Panc1 (cell line): ENCODE measurements around the gene FAM50A. TPM values are rescaled to one million over a fixed set of nuclear protein-coding genes. Genes with fewer than 3 reads are reported as not detected.

Experiments
- ATAC-seq: fragments of 200-7000 bp; cut with Tn5 transposase; 2 replicates; pipeline ENCODE4 v1.9.1; 2020; ENCODE audit warnings: mild to moderate bottlenecking, moderate library complexity
- BruUV-seq: library from RNA; stranded (reverse); fragments of 400-500 nt; replicated peaks from 2 replicates; lab custom pipeline; 2021; lab: Mats Ljungman, UMichigan
- CTCF ChIA-PET: fragments of 300-600 bp; sonication (Branson Sonifier 250); formaldehyde crosslinking; loops from one replicate; lab custom pipeline; 2022; ENCODE audit warnings: antibody characterized with exemption; lab: Charles Lee
- POLR2A ChIA-PET: fragments of 300-600 bp; sonication (Branson Sonifier 250); formaldehyde crosslinking; loops from one replicate; lab custom pipeline; 2022; ENCODE audit warnings: antibody characterized with exemption; lab: Charles Lee
- DNase-seq: peaks from one replicate; pipeline ENCODE4 v3.0.0-alpha.2; 2010; ENCODE audit warnings: low read depth, low spot score
- H3K27ac ChIP-seq: 2 replicates; pipeline ENCODE4 v1.5.1; 2011; ENCODE audit warnings: mild to moderate bottlenecking, low read length, inconsistent platforms
- H3K27me3 ChIP-seq: fragments of 200-500 bp; sonication (Bioruptor generic); 2 replicates; pipeline ENCODE4 v1.6.0; 2014; ENCODE audit warnings: low read length, inconsistent platforms; ENCODE audit not compliant: control insufficient read depth, insufficient read depth
- H3K36me3 ChIP-seq: fragments of 200-500 bp; sonication (Bioruptor generic); 2 replicates; pipeline ENCODE4 v1.5.1; 2014; ENCODE audit warnings: inconsistent platforms, mild to moderate bottlenecking, low read length, moderate library complexity; ENCODE audit not compliant: control insufficient read depth, insufficient read depth
- H3K4me1 ChIP-seq: 2 replicates; pipeline ENCODE4 v1.5.1; 2011; ENCODE audit warnings: inconsistent platforms, mild to moderate bottlenecking, low read length, moderate library complexity; ENCODE audit not compliant: control insufficient read depth, insufficient read depth
- H3K4me3 ChIP-seq, 2 experiments: 2 replicates each; pipeline ENCODE4 v1.5.1; 2011 to 2012; ENCODE audit warnings: low read depth in 2 of 2, low read length in 2 of 2, mild to moderate bottlenecking in 2 of 2, inconsistent platforms in 1 of 2, moderate library complexity in 1 of 2
- H3K9me3 ChIP-seq: fragments of 200-500 bp; sonication (Bioruptor generic); 2 replicates; pipeline ENCODE4 v1.5.1; 2014; ENCODE audit warnings: low read depth, mild to moderate bottlenecking, inconsistent platforms, low read length, moderate library complexity; ENCODE audit not compliant: control insufficient read depth, insufficient read depth
- POLR2AphosphoS5 ChIP-seq: IDR thresholded peaks from 2 replicates; pipeline ENCODE4 v1.6.1; 2012; ENCODE audit warnings: mild to moderate bottlenecking, low read depth, low read length, moderate library complexity
- SIN3A ChIP-seq: IDR thresholded peaks from 2 replicates; pipeline ENCODE4 v1.6.1; 2012; ENCODE audit warnings: low read depth, mild to moderate bottlenecking, low read length, moderate library complexity, borderline replicate concordance; ENCODE audit not compliant: insufficient read depth
- TCF7L2 ChIP-seq: IDR thresholded peaks from 2 replicates; pipeline ENCODE4 v1.6.1; 2011; ENCODE audit warnings: mild to moderate bottlenecking, low read depth, low read length, inconsistent platforms
- in situ Hi-C: cut with HindIII; loops from 2 replicates; pipeline ENCODE4 v1.10.0; 2016; ENCODE audit warnings: low sequenced_read_pairs, low pct_unique_long_range_greater_than_20kb
- intact Hi-C: fragments of 100-400 bp; cut with micrococcal nuclease; formaldehyde crosslinking; loops from one replicate; pipeline ENCODE4 v1.10.0; 2022; ENCODE audit not compliant: unreplicated experiment
- total RNA-seq: library from RNA; stranded (reverse); gene quantifications from one replicate; pipeline ENCODE4 v1.2.1, GENCODE V29; 2021; ENCODE audit not compliant: unreplicated experiment
- TF ChIP-seq, protein P1 (sequence below), 2 experiments: IDR thresholded peaks; 2 replicates each; pipeline ENCODE4 v1.6.1; 2011 to 2012; ENCODE audit warnings: low read depth in 2 of 2, control low read depth in 1 of 2, low read length in 1 of 2, mild to moderate bottlenecking in 1 of 2, moderate library complexity in 1 of 2; ENCODE audit not compliant: insufficient read depth in 1 of 2
- TF ChIP-seq, protein P2 (sequence below): fragments of 450-650 bp; IDR thresholded peaks from 2 replicates; pipeline ENCODE4 v1.5.1; 2017; ENCODE audit warnings: mild to moderate bottlenecking

FAM50A gene
- total RNA-seq, 1 experiment from 2014 or later = 225 TPM

DNA sequence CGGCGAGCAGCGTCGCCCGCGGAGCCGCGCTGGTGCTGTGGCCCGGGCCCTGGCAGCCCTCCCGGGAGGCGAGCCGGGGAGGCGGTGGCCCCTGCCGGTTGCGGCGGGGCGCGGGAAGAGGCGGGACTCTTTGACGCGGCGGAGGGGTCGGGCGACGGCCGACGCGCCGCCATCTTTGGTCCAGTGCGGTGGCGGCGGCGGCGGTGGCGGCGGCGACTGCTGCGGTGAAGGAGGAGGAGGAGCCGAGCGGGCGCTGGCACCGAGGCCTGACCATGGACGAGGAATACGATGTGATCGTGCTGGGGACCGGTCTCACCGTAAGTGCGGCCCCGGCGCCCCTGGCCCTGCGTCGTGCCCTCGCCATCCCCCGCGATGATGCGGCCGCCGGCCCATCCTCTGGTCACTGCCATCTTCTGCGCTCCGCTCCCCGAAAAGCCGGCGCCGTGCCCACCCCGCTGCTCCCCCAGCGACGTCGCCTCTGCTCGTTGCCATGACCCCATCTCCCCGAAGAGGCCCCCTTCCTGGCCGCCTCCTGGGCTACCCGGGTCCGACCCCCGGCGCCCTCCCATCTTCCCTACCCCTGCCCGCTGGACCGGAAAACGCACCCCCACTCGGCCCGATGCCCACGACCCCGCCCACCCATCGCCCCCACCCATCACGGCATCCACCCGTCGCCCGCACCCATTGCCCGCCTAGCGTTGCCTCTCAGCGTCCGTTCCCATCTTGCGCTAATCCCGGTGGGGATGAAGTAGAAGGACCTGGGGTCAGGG, 6.8 kb upstream of the FAM50A start, which contains the start of gene GDI1:
Gene GDI1, plus strand, starts transcription at position 172 of the 770 bp plus-strand sequence. Its CDS starts 101 bp downstream, at position 273.
- H3K9me3 ChIP-seq = no peaks in the 10 kb centered on the region
- DNase-seq = no peak
- no peaks in the 10 kb centered on the region; the same call in 1 of the 2 replicates for H3K36me3 ChIP-seq
- BruUV-seq = no TSS peak
- H3K4me1 ChIP-seq = peaks cover 12% of the 10 kb centered on the region
- ATAC-seq = peak; percentile 75
- H3K27me3 ChIP-seq = no peaks in the 10 kb centered on the region
- peak within 1 kb of the TSS; percentile 87 to 90 for H3K4me3 ChIP-seq
- peak within 1 kb of the TSS; percentile 93 for H3K27ac ChIP-seq
- peak; percentile 68; the same call in 1 of the 2 replicates for TF ChIP-seq SIN3A
- TF ChIP-seq, protein P1, sequence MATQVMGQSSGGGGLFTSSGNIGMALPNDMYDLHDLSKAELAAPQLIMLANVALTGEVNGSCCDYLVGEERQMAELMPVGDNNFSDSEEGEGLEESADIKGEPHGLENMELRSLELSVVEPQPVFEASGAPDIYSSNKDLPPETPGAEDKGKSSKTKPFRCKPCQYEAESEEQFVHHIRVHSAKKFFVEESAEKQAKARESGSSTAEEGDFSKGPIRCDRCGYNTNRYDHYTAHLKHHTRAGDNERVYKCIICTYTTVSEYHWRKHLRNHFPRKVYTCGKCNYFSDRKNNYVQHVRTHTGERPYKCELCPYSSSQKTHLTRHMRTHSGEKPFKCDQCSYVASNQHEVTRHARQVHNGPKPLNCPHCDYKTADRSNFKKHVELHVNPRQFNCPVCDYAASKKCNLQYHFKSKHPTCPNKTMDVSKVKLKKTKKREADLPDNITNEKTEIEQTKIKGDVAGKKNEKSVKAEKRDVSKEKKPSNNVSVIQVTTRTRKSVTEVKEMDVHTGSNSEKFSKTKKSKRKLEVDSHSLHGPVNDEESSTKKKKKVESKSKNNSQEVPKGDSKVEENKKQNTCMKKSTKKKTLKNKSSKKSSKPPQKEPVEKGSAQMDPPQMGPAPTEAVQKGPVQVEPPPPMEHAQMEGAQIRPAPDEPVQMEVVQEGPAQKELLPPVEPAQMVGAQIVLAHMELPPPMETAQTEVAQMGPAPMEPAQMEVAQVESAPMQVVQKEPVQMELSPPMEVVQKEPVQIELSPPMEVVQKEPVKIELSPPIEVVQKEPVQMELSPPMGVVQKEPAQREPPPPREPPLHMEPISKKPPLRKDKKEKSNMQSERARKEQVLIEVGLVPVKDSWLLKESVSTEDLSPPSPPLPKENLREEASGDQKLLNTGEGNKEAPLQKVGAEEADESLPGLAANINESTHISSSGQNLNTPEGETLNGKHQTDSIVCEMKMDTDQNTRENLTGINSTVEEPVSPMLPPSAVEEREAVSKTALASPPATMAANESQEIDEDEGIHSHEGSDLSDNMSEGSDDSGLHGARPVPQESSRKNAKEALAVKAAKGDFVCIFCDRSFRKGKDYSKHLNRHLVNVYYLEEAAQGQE (IDR thresholded peaks at IDR 0.05; ENCODE audit: insufficient read depth in 1 of 2, low read depth in 2 of 2, low read length in 1 of 2) = no peak
- TF ChIP-seq, protein P2, sequence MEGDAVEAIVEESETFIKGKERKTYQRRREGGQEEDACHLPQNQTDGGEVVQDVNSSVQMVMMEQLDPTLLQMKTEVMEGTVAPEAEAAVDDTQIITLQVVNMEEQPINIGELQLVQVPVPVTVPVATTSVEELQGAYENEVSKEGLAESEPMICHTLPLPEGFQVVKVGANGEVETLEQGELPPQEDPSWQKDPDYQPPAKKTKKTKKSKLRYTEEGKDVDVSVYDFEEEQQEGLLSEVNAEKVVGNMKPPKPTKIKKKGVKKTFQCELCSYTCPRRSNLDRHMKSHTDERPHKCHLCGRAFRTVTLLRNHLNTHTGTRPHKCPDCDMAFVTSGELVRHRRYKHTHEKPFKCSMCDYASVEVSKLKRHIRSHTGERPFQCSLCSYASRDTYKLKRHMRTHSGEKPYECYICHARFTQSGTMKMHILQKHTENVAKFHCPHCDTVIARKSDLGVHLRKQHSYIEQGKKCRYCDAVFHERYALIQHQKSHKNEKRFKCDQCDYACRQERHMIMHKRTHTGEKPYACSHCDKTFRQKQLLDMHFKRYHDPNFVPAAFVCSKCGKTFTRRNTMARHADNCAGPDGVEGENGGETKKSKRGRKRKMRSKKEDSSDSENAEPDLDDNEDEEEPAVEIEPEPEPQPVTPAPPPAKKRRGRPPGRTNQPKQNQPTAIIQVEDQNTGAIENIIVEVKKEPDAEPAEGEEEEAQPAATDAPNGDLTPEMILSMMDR = no peak
- ChIA-PET POLR2A (no interaction called here), CTCF (no interaction called here)
- intact Hi-C loops = no loop called here
- in situ Hi-C loops = no loop called here

DNA sequence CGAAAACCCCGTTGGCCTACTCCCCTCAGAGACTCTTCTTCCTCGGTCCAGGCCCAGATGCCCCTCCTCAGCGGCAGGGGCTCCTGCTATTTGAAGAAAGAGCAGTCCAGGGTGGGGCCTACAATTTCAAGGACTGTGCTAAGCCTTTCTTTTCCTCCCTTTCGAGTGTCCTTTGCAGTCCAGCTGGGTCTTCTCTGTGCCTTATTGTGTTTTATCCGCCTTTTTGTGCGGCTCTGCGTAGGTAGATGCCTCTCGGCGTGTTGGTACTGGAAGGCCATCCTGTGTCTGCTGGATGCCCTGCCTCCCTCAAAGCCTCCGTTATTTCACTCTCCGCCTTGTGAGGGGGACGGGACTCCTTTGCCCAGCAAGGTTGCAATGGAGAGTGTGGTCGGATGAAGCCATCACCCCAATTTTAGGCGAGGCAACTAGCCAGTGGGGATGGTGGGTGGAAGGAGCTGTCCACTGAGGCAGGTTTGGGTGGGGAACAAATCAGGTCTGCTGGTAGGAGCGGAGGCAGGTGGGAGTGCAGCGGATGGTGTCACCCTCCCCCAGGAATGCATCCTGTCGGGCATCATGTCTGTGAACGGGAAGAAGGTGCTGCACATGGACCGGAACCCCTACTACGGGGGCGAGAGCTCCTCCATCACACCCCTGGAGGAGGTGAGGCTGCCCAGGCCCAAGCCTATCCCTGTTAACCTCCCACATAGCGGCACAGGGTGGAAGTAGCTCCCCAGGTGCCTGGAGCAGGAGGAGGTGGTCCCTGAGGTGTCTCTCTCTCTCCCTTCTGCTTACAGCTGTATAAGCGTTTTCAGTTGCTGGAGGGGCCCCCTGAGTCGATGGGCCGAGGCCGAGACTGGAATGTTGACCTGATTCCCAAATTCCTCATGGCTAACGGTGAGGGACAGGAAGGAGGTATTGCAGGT, 5.7 kb upstream of the FAM50A start:
- TSS peak; percentile 24 for BruUV-seq
- ChIA-PET CTCF (interaction anchor here (0.5 kb wide), 1 partner anchor 8 kb away, joined by 5 read pairs; no protein-coding TSS in a partner anchor), POLR2A (no interaction called here)
- H3K4me3 ChIP-seq = peak overlapping the region; percentile 87 to 90
- DNase-seq (no peak), ATAC-seq (no peak)
- peaks cover 22% of the 10 kb centered on the region for H3K4me1 ChIP-seq
- TF ChIP-seq, protein P2 = no peak
- no peak for TF ChIP-seq POLR2AphosphoS5
- TF ChIP-seq, protein P1 (IDR thresholded peaks at IDR 0.05; ENCODE audit: insufficient read depth in 1 of 2, low read depth in 2 of 2, low read length in 1 of 2) = peak in 1 of 2 experiments; percentile 18; a peak in 1 of 4 replicates
- 0 out of 2 replicates have a peak, but pooled peaks have one; percentile 10 for TF ChIP-seq SIN3A
- TF ChIP-seq TCF7L2 = no peak
- no peaks in the 10 kb centered on the region for H3K9me3 ChIP-seq
- no peaks in the 10 kb centered on the region for H3K36me3 ChIP-seq
- no peaks in the 10 kb centered on the region for H3K27me3 ChIP-seq
- peak overlapping the region; percentile 93 for H3K27ac ChIP-seq
- in situ Hi-C loops = no loop called here
- intact Hi-C loops = no loop called here
